ENCODE data around the gene RNF14. TPM values are rescaled to one million over a fixed set of nuclear protein-coding genes. Genes with fewer than 3 reads are reported as not detected.

Gene RNF14
- total RNA-seq (53.1 and 55.9 TPM in 2 replicates), polyA plus RNA-seq (20.3 and 23.5 TPM in 2 replicates), polyA minus RNA-seq (56.2 and 56.9 TPM in 2 replicates), Bru-seq, nascent RNA (percentile 88 among the genes with signal in this experiment), BruChase-seq, experiment 1, labeled RNA remaining after a 6-hour chase (percentile 84 among the genes with signal in this experiment), BruChase-seq, experiment 2, labeled RNA remaining after a 2-hour chase (percentile 85 among the genes with signal in this experiment)
- polyA plus RNA-seq (2011; cell fraction: cytosol; rRNA removed): 31.4 and 34.3 TPM in 2 replicates
- 32.0 and 32.5 TPM in 2 replicates for polyA plus RNA-seq (2011; cell fraction: nucleus; rRNA removed)
- 75.7 and 87.2 TPM in 2 replicates for polyA plus RNA-seq (2012)
- 8.6 TPM for polyA minus RNA-seq (2011; cell fraction: cytosol; rRNA and poly(A)+ RNA removed)
- polyA minus RNA-seq (2011; cell fraction: nucleus; rRNA and poly(A)+ RNA removed): 18.4 and 29.8 TPM in 2 replicates
- long read RNA-seq, full-length matches to known transcripts: 66 of 133 reads
- long read RNA-seq, partial matches to known transcripts: 18 of 133 reads
- long read RNA-seq, other reads (novel, unspliced or antisense): 49 of 133 reads

- H3K27ac ChIP-seq (ENCODE audit: insufficient read depth, low read depth, low read length): peak within 1 kb of the TSS; percentile 77
- H3K4me2 ChIP-seq (ENCODE audit: insufficient read depth, low read length): peak within 1 kb of the TSS; percentile 97
- BruUV-seq (replicated peaks): TSS peak; percentile 67
- peaks cover 23% of the 10 kb centered on the region for H3K79me2 ChIP-seq (ENCODE audit: control insufficient read depth, insufficient read depth, low read length)
- ChIA-PET POLR2A (interaction anchor here (1.0 to 1.3 kb wide), 4 partner anchors 9 to 288 kb away, joined by 3 to 6 read pairs (median 3); partner anchors contain the start of gene DELE1), CTCF (interaction anchor here (0.7 to 2.6 kb wide), 34 partner anchors 9 to 744 kb away, joined by 3 to 28 read pairs (median 4); partner anchors contain the start of genes GNPDA1, NDFIP1 and PCDH12)
- TF ChIP-seq MAX (IDR thresholded peaks at IDR 0.05; ENCODE audit: insufficient read depth, insufficient read length) (no peak), EZH2 (IDR thresholded peaks at IDR 0.05; ENCODE audit: borderline replicate concordance, low read depth, low read length, severe bottlenecking) (no peak), CTCF (IDR thresholded peaks at IDR 0.05; ENCODE audit: extremely low read depth in 1 of 2, insufficient read depth in 1 of 2, low read depth in 1 of 2, low read length in 2 of 2) (peak; percentile 93 to 98), JUN (IDR thresholded peaks at IDR 0.05; ENCODE audit: borderline replicate concordance, insufficient read depth, insufficient read length, low read depth) (no peak), POLR2A (IDR thresholded peaks at IDR 0.05; ENCODE audit: low read depth, low read length) (peak; percentile 90), POLR2AphosphoS5 (IDR thresholded peaks at IDR 0.05; ENCODE audit: insufficient read depth, low read depth, low read length) (peak; percentile 95), FOS (IDR thresholded peaks at IDR 0.05; ENCODE audit: borderline replicate concordance, insufficient read depth, low read length) (no peak), GATA2 (IDR thresholded peaks at IDR 0.05; ENCODE audit: insufficient read depth, insufficient read length, low read depth, low read length) (no peak), MYC (IDR thresholded peaks at IDR 0.05; ENCODE audit: low read depth, low read length) (no peak)
- peak; percentile 95 for DNase-seq (ENCODE audit: low read depth, low spot score)
- H3K9ac ChIP-seq (replicated peaks; ENCODE audit: extremely low read depth, insufficient read depth, low read length): peak within 1 kb of the TSS; percentile 93
- H3K9me3 ChIP-seq (replicated peaks; ENCODE audit: control insufficient read depth, insufficient read depth, low read length): no peaks in the 10 kb centered on the region
- H3K27me3 ChIP-seq (ENCODE audit: control insufficient read depth in 2 of 2, insufficient read depth in 2 of 2, low read length in 2 of 2): no peaks in the 10 kb centered on the region
- FAIRE-seq: peak; percentile 94
- peaks cover 2 to 6% of the 10 kb centered on the region in 2 experiments for H3K36me3 ChIP-seq (ENCODE audit: control insufficient read depth in 2 of 2, extremely low read depth in 1 of 2, insufficient read depth in 2 of 2, low read length in 2 of 2)
- peak within 1 kb of the TSS; percentile 90 for H2AFZ ChIP-seq (ENCODE audit: low read depth, low read length)
- H3K9me1 ChIP-seq (replicated peaks; ENCODE audit: control insufficient read depth, extremely low read depth, insufficient read depth, low read length): no peaks in the 10 kb centered on the region
- H4K20me1 ChIP-seq (replicated peaks; ENCODE audit: control insufficient read depth, extremely low read depth, insufficient read depth, low read length): no peaks in the 10 kb centered on the region
- intact Hi-C loops (cut with micrococcal nuclease): loop anchor here (2.0 kb wide), 1 partner anchor 276 kb away; no protein-coding TSS in a partner anchor
- dilution Hi-C loops (cut with MboI; ENCODE audit: extremely low pct_ligation_motif_present, low sequenced_read_pairs): no loop called here
- H3K4me3 ChIP-seq (replicated peaks in 1 of 3; ENCODE audit: insufficient read depth in 1 of 3, low read depth in 1 of 3, low read length in 3 of 3): peak within 1 kb of the TSS; percentile 89 to 97 (median 97)
- peaks cover 24% of the 10 kb centered on the region for H3K4me1 ChIP-seq (ENCODE audit: control insufficient read depth, extremely low read depth, insufficient read depth, low read length)
Measured at GRCh38 chr5:141968914-141969608, at the start of gene RNF14. Gene RNF14 (plus strand): TSS chr5:141969105. CDS start chr5:141973589, 4,484 bp downstream.

Data from endothelial cell of umbilical vein (primary cell).